Measurements from ENCODE around the gene BLM.

DNA sequence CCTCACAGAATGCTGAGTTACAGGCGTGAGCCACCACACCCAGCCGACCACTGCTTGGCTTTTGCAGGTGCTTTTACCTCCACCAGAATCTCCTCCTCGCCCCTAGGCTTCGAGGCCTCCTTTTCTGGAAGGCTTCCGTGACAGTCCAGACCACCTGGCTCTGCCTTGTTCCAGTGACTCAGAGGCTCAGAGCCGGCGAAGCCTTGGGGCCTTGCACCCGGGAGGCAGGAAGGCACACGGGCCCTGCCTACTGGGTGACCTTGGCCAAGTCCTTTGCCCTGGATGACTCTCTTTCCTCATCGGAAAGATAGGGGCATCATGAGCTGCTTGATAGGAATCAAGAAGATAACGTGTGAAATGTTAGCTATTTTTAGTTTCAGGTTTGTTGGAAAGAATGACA is 119.9 kb downstream of the BLM start:
- TF ChIP-seq, protein P1, sequence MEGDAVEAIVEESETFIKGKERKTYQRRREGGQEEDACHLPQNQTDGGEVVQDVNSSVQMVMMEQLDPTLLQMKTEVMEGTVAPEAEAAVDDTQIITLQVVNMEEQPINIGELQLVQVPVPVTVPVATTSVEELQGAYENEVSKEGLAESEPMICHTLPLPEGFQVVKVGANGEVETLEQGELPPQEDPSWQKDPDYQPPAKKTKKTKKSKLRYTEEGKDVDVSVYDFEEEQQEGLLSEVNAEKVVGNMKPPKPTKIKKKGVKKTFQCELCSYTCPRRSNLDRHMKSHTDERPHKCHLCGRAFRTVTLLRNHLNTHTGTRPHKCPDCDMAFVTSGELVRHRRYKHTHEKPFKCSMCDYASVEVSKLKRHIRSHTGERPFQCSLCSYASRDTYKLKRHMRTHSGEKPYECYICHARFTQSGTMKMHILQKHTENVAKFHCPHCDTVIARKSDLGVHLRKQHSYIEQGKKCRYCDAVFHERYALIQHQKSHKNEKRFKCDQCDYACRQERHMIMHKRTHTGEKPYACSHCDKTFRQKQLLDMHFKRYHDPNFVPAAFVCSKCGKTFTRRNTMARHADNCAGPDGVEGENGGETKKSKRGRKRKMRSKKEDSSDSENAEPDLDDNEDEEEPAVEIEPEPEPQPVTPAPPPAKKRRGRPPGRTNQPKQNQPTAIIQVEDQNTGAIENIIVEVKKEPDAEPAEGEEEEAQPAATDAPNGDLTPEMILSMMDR (conservative IDR thresholded peaks at IDR 0.05; ENCODE audit: low read depth, low read length): no peak
- TF ChIP-seq EZH2 (IDR thresholded peaks at IDR 0.05; ENCODE audit: borderline replicate concordance, low read depth, low read length, poor library complexity, severe bottlenecking): no peak
